B cell (primary cell): ENCODE data around the gene CACNA1H. TPM values are rescaled to one million over a fixed set of nuclear protein-coding genes. Genes with fewer than 3 reads are reported as not detected.

Experiments used
- ATAC-seq: fragments of 200-7000 bp; cut with Tn5 transposase; one replicate; pipeline ENCODE4 v1.10.0; 2021; ENCODE audit warnings: low read depth, mild to moderate bottlenecking, moderate number of reproducible peaks, moderate library complexity
- CTCF ChIA-PET: fragments of 350-600 bp; sonication (Branson Sonifier 250); formaldehyde crosslinking; loops from one replicate; lab custom pipeline; 2021; ENCODE audit warnings: antibody characterized with exemption, inconsistent platforms; lab: Charles Lee
- POLR2A ChIA-PET: fragments of 350-600 bp; sonication (Branson Sonifier 250); formaldehyde crosslinking; loops from one replicate; lab custom pipeline; 2021; ENCODE audit warnings: antibody characterized with exemption; lab: Charles Lee
- DNase-seq: peaks from one replicate; pipeline ENCODE4 v3.0.0; 2013
- H2AFZ ChIP-seq: 2 replicates; pipeline ENCODE4 v1.6.1; 2012; ENCODE audit warnings: mild to moderate bottlenecking, low read depth, low read length; ENCODE audit not compliant: insufficient read depth, poor library complexity, severe bottlenecking
- H3K27ac ChIP-seq, 2 donors: 1 replicate in 1 of 2; 2 replicates in 1 of 2; pipeline ENCODE4 v1.5.1; 2012 to 2013; ENCODE audit warnings: low read length in 2 of 2, mild to moderate bottlenecking in 2 of 2, moderate library complexity in 1 of 2
- H3K27me3 ChIP-seq, 4 experiments: fragments of 200-600 bp in 1 of 4; sonication (generic) in 1 of 4; replicated peaks in 1 of 4; 1 replicate in 2 of 4; 2 replicates in 2 of 4; pipeline versions ENCODE4 v1.6.1 to v1.7.0; 2013 to 2016; ENCODE audit warnings: low read length in 3 of 4, mild to moderate bottlenecking in 2 of 4, mixed read lengths in 1 of 4, moderate library complexity in 1 of 4; ENCODE audit not compliant: insufficient read depth in 4 of 4, control insufficient read depth in 3 of 4; ENCODE audit errors: control extremely low read depth in 1 of 4
- H3K36me3 ChIP-seq, 2 experiments: replicated peaks in 1 of 2; 1 replicate in 1 of 2; 2 replicates in 1 of 2; pipeline versions ENCODE4 v1.6.1 to v1.7.1; 2013; ENCODE audit warnings: low read length in 1 of 2; ENCODE audit not compliant: insufficient read depth in 2 of 2, control insufficient read depth in 1 of 2; ENCODE audit errors: control extremely low read depth in 1 of 2, extremely low read depth in 1 of 2
- H3K4me1 ChIP-seq, 2 donors: fragments of 200-600 bp in 1 of 2; sonication (generic) in 1 of 2; 1 replicate in 1 of 2; 2 replicates in 1 of 2; pipeline versions ENCODE4 v1.5.1 to v1.6.1; 2013 to 2017; ENCODE audit warnings: low read length in 2 of 2; ENCODE audit not compliant: control insufficient read depth in 2 of 2, insufficient read depth in 2 of 2
- H3K4me2 ChIP-seq: replicated peaks from 2 replicates; pipeline ENCODE3; 2012; ENCODE audit warnings: mild to moderate bottlenecking, low read depth, low read length; ENCODE audit not compliant: poor library complexity, severe bottlenecking
- H3K4me3 ChIP-seq, 5 experiments: fragments of 200-600 bp in 1 of 5; sonication (generic) in 1 of 5; 1 replicate in 3 of 5; 2 replicates in 2 of 5; pipeline versions ENCODE4 v1.5.1 to v1.7.0; 2011 to 2016; ENCODE audit warnings: low read length in 4 of 5, mild to moderate bottlenecking in 4 of 5, low read depth in 2 of 5, control low read depth in 1 of 5, moderate library complexity in 1 of 5; ENCODE audit not compliant: insufficient read depth in 1 of 5; ENCODE audit errors: control extremely low read depth in 1 of 5, extremely low read depth in 1 of 5
- H3K79me2 ChIP-seq: fragments of 200-600 bp; sonication (generic); one replicate; pipeline ENCODE4 v1.6.0; 2016; ENCODE audit warnings: low read length; ENCODE audit not compliant: control insufficient read depth, insufficient read depth
- H3K9ac ChIP-seq: fragments of 200-600 bp; sonication (generic); 2 replicates; pipeline ENCODE4 v1.6.1; 2017; ENCODE audit warnings: mild to moderate bottlenecking, low read length, moderate library complexity
- H3K9me3 ChIP-seq, 3 donors: one replicate each; pipeline versions ENCODE4 v1.6.1 to v1.7.1; 2013; ENCODE audit warnings: low read length in 2 of 3; ENCODE audit not compliant: control insufficient read depth in 2 of 3, insufficient read depth in 1 of 3; ENCODE audit errors: control extremely low read depth in 1 of 3
- H4K20me1 ChIP-seq: 2 replicates; pipeline ENCODE4 v1.6.0; 2012; ENCODE audit warnings: mild to moderate bottlenecking, low read length; ENCODE audit not compliant: insufficient read depth, control insufficient read depth, poor library complexity, severe bottlenecking
- H3K27ac Mint-ChIP-seq: one replicate; pipeline ENCODE4 v1.8.0; 2021; ENCODE audit warnings: mixed read lengths
- H3K27me3 Mint-ChIP-seq: one replicate; pipeline ENCODE4 v1.8.0; 2021; ENCODE audit warnings: mixed read lengths
- H3K4me1 Mint-ChIP-seq: one replicate; pipeline ENCODE4 v1.8.0; 2021; ENCODE audit warnings: mixed read lengths
- H3K4me3 Mint-ChIP-seq: one replicate; pipeline ENCODE4 v1.8.0; 2021; ENCODE audit warnings: mixed read lengths
- H3K9me3 Mint-ChIP-seq: one replicate; pipeline ENCODE4 v1.8.0; 2022; ENCODE audit warnings: mixed read lengths; ENCODE audit not compliant: insufficient read depth
- CTCF ChIP-seq: fragments of 200-600 bp; IDR thresholded peaks from one replicate; pipeline ENCODE4 v1.8.0; 2022; ENCODE audit warnings: antibody characterized with exemption, mild to moderate bottlenecking
- EZH2 ChIP-seq: IDR thresholded peaks from 2 replicates; pipeline ENCODE4 v1.6.1; 2012; ENCODE audit warnings: borderline replicate concordance, low read depth, mild to moderate bottlenecking, moderate library complexity, low read length; ENCODE audit not compliant: insufficient read depth, poor library complexity, severe bottlenecking
- WGBS: methylation state at CpG from one replicate; pipeline ENCODE4 v1.1.5; 2013; ENCODE audit warnings: missing lambda C conversion rate; ENCODE audit not compliant: insufficient coverage; 5-methylcytosine and 5-hydroxymethylcytosine counted together
- intact Hi-C: fragments of 100-400 bp; cut with micrococcal nuclease; formaldehyde crosslinking; loops from one replicate; pipeline ENCODE4 v1.10.0; 2022
- polyA plus RNA-seq: library from polyadenylated mRNA; depleted of rRNA; stranded (reverse); fragments of >200 nt; gene quantifications from 2 replicates; pipeline ENCODE4 v1.2.3, GENCODE V29; 2012
- total RNA-seq, 2 donors: library from RNA; stranded (reverse); fragments of 120-200 nt in 1 of 2; gene quantifications; 1 replicate in 1 of 2; 2 replicates in 1 of 2; pipeline versions ENCODE4 v1.2.3 to v1.2.4, GENCODE V29; 2013 to 2022

Gene CACNA1H
- total and polyA plus RNA-seq, 2 donors (not counting 1 experiment from before 2014, with no cell fraction given): 0.05 to 0.10 TPM

- Histone ChIP-seq H3K27me3 (peaks cover 0 to 3% (median 0%) of the 10 kb centered on the region in 4 experiments), H3K4me3 (no peak overlapping the region), H2AFZ (no peak overlapping the region), H3K4me2 (no peak overlapping the region), H3K9ac (no peak overlapping the region), H3K79me2 (no peaks in the 10 kb centered on the region), H4K20me1 (no peaks in the 10 kb centered on the region), H3K4me1 (peaks cover 0 to 8% of the 10 kb centered on the region in 2 donors), H3K36me3 (no peaks in the 10 kb centered on the region), H3K27ac (no peak overlapping the region), H3K9me3 (no peaks in the 10 kb centered on the region)
- CTCF ChIA-PET: no interaction called here
- no peak for DNase-seq
- ATAC-seq: no peak
- POLR2A ChIA-PET: no interaction called here
- H3K27me3 Mint-ChIP-seq: no peaks in the 10 kb centered on the region
- no peaks in the 10 kb centered on the region for H3K9me3 Mint-ChIP-seq
- TF ChIP-seq CTCF: no peak
- TF ChIP-seq EZH2: no peak
- peaks cover 5% of the 10 kb centered on the region for H3K4me1 Mint-ChIP-seq
- intact Hi-C loops: no loop called here
- no peak overlapping the region for H3K4me3 Mint-ChIP-seq
- H3K27ac Mint-ChIP-seq: no peak overlapping the region
- 82% methylated on average over 29 of the region's 30 CpGs for WGBS
Observed at GRCh38 chr16:1121601-1122397, 31.1 kb upstream of the CACNA1H start.

- Histone ChIP-seq H3K4me2 (no peak overlapping the region), H3K4me1 (peaks cover 0 to 8% of the 10 kb centered on the region in 2 donors), H3K36me3 (no peaks in the 10 kb centered on the region), H3K27ac (no peak overlapping the region), H3K4me3 (no peak overlapping the region), H2AFZ (no peak overlapping the region), H3K9me3 (no peaks in the 10 kb centered on the region), H4K20me1 (no peaks in the 10 kb centered on the region), H3K9ac (no peak overlapping the region), H3K79me2 (no peaks in the 10 kb centered on the region), H3K27me3 (no peaks in the 10 kb centered on the region)
- POLR2A ChIA-PET: no interaction called here
- no peaks in the 10 kb centered on the region for H3K9me3 Mint-ChIP-seq
- WGBS: 75% methylated on average over 9 of the region's 14 CpGs
- TF ChIP-seq EZH2: no peak
- TF ChIP-seq CTCF: no peak
- ATAC-seq (no peak), DNase-seq (no peak)
- intact Hi-C loops: no loop called here
- no peaks in the 10 kb centered on the region for H3K27me3 Mint-ChIP-seq
- peaks cover 5% of the 10 kb centered on the region for H3K4me1 Mint-ChIP-seq
- no peak overlapping the region for H3K4me3 Mint-ChIP-seq
- no peak overlapping the region for H3K27ac Mint-ChIP-seq
- CTCF ChIA-PET: no interaction called here
Observed at GRCh38 chr16:1122398-1122765, 30.5 kb upstream of the CACNA1H start.
